H1 (cell line): ENCODE measurements around the gene ODC1. TPM values are rescaled to one million over a fixed set of nuclear protein-coding genes. Genes with fewer than 3 reads are reported as not detected.
A peak's percentile ranks its signal among the peaks of the same experiment; 100 is the strongest.

Source experiments
- CTCF ChIA-PET: fragments of 300-600 bp; sonication (Branson Sonifier 250); formaldehyde crosslinking; loops from one replicate; lab custom pipeline; 2021; ENCODE audit not compliant: partially characterized antibody; lab: Charles Lee
- POLR2A ChIA-PET: fragments of 300-600 bp; sonication (Branson Sonifier 250); formaldehyde crosslinking; loops from one replicate; lab custom pipeline; 2021; ENCODE audit warnings: inconsistent platforms; ENCODE audit not compliant: partially characterized antibody; lab: Charles Lee
- DNase-seq, 2 experiments: peaks; one replicate each; pipeline versions ENCODE4 v3.0.0 to v3.0.0-alpha.2; 2010 to 2022; ENCODE audit warnings: low spot score in 2 of 2, low read depth in 1 of 2, mixed read lengths in 1 of 2
- FAIRE-seq: peaks from 2 replicates; lab custom pipeline; 2011; peaks lifted over from hg19 to GRCh38; lab: Jason Lieb, UNC
- H2AFZ ChIP-seq: 2 replicates; pipeline ENCODE4 v1.8.1; 2012; ENCODE audit warnings: low read length, inconsistent platforms
- H2AK5ac ChIP-seq: 2 replicates; pipeline ENCODE4 v1.6.1; 2013; ENCODE audit warnings: low read depth, low read length
- H2BK120ac ChIP-seq: replicated peaks from 2 replicates; pipeline ENCODE3; 2013; ENCODE audit warnings: low read depth, low read length, inconsistent platforms
- H2BK12ac ChIP-seq: 2 replicates; pipeline ENCODE4 v1.6.1; 2013; ENCODE audit warnings: low read depth, low read length
- H2BK15ac ChIP-seq: 2 replicates; pipeline ENCODE4 v1.6.1; 2013; ENCODE audit warnings: low read length
- H2BK20ac ChIP-seq: 2 replicates; pipeline ENCODE4 v1.6.1; 2013; ENCODE audit warnings: low read length
- H2BK5ac ChIP-seq: 2 replicates; pipeline ENCODE4 v1.6.1; 2013; ENCODE audit warnings: low read depth, low read length
- H3K14ac ChIP-seq: 2 replicates; pipeline ENCODE4 v1.6.1; 2013; ENCODE audit warnings: inconsistent platforms; ENCODE audit not compliant: insufficient read length
- H3K18ac ChIP-seq: 2 replicates; pipeline ENCODE4 v1.6.1; 2013; ENCODE audit warnings: low read length; ENCODE audit errors: extremely low read depth
- H3K23ac ChIP-seq: 2 replicates; pipeline ENCODE4 v1.6.1; 2013; ENCODE audit warnings: inconsistent platforms; ENCODE audit not compliant: insufficient read length
- H3K23me2 ChIP-seq: 2 replicates; pipeline ENCODE4 v1.6.1; 2013; ENCODE audit warnings: low read depth, low read length
- H3K27ac ChIP-seq: 2 replicates; pipeline ENCODE4 v1.6.1; 2011; ENCODE audit warnings: low read depth, low read length, inconsistent platforms
- H3K27me3 ChIP-seq, 4 experiments: replicated peaks in 1 of 4; 1 replicate in 1 of 4; 2 replicates in 3 of 4; pipeline versions ENCODE4 v1.6.1 to v1.8.1; 2011 to 2013; ENCODE audit warnings: low read length in 3 of 4, mild to moderate bottlenecking in 3 of 4, inconsistent platforms in 2 of 4, mixed read lengths in 2 of 4, moderate library complexity in 1 of 4; ENCODE audit not compliant: control insufficient read depth in 3 of 4, insufficient read depth in 3 of 4; ENCODE audit errors: extremely low read depth in 1 of 4
- H3K36me3 ChIP-seq, 4 experiments: 2 replicates each; pipeline versions ENCODE4 v1.6.1 to v1.8.1; 2011 to 2013; ENCODE audit warnings: mild to moderate bottlenecking in 4 of 4, low read length in 3 of 4, moderate library complexity in 2 of 4, control low read depth in 1 of 4, inconsistent platforms in 1 of 4; ENCODE audit not compliant: insufficient read depth in 4 of 4, control insufficient read depth in 2 of 4
- H3K4ac ChIP-seq: replicated peaks from 2 replicates; pipeline ENCODE3; 2013; ENCODE audit warnings: low read length, low read depth, mixed read lengths, inconsistent platforms; ENCODE audit not compliant: insufficient read length
- H3K4me1 ChIP-seq, 4 experiments: replicated peaks in 1 of 4; 1 replicate in 1 of 4; 2 replicates in 3 of 4; pipeline versions ENCODE4 v1.6.1 to v1.8.1; 2011 to 2013; ENCODE audit warnings: low read length in 3 of 4, inconsistent platforms in 2 of 4, mixed read lengths in 1 of 4; ENCODE audit not compliant: insufficient read depth in 4 of 4, control insufficient read depth in 3 of 4
- H3K4me2 ChIP-seq, 2 experiments: 2 replicates each; pipeline versions ENCODE4 v1.6.1 to v1.8.1; 2011 to 2013; ENCODE audit warnings: low read depth in 2 of 2, low read length in 2 of 2, control low read depth in 1 of 2, inconsistent platforms in 1 of 2, mild to moderate bottlenecking in 1 of 2; ENCODE audit not compliant: insufficient read depth in 1 of 2
- H3K4me3 ChIP-seq, 4 experiments: fragments of 200-600, 300-600 bp in 1 of 4; sonication (generic), shearing (Covaris generic), sonication (Bioruptor Twin) in 1 of 4; 2 replicates each; pipeline versions ENCODE4 v1.5.1 to v1.8.1; 2011 to 2016; ENCODE audit warnings: low read length in 4 of 4, low read depth in 3 of 4, control low read depth in 2 of 4, inconsistent platforms in 2 of 4, mild to moderate bottlenecking in 2 of 4, mixed read lengths in 1 of 4, moderate library complexity in 1 of 4; ENCODE audit not compliant: insufficient read depth in 2 of 4; ENCODE audit errors: extremely low read depth in 1 of 4
- H3K56ac ChIP-seq: replicated peaks from 2 replicates; pipeline ENCODE3; 2013; ENCODE audit warnings: low read depth, mild to moderate bottlenecking, mixed read lengths, low read length, inconsistent platforms; ENCODE audit not compliant: insufficient read length
- H3K79me1 ChIP-seq: 2 replicates; pipeline ENCODE4 v1.6.1; 2013; ENCODE audit warnings: low read depth, low read length, control low read depth
- H3K79me2 ChIP-seq, 2 experiments: 2 replicates each; pipeline versions ENCODE4 v1.6.1 to v1.8.1; 2012 to 2013; ENCODE audit warnings: low read length in 2 of 2, mild to moderate bottlenecking in 2 of 2, inconsistent platforms in 1 of 2; ENCODE audit not compliant: insufficient read depth in 2 of 2, control insufficient read depth in 1 of 2
- H3K9ac ChIP-seq, 4 experiments: replicated peaks in 1 of 4; 1 replicate in 1 of 4; 2 replicates in 3 of 4; pipeline versions ENCODE4 v1.6.1 to v1.8.1; 2011 to 2013; ENCODE audit warnings: low read depth in 3 of 4, low read length in 3 of 4, control low read depth in 2 of 4, mild to moderate bottlenecking in 2 of 4, moderate library complexity in 2 of 4, inconsistent platforms in 1 of 4; ENCODE audit errors: extremely low read depth in 1 of 4
- H3K9me3 ChIP-seq, 2 experiments: 2 replicates each; pipeline versions ENCODE4 v1.6.1 to v1.8.1; 2012 to 2013; ENCODE audit warnings: mild to moderate bottlenecking in 2 of 2, moderate library complexity in 2 of 2, control low read depth in 1 of 2, inconsistent platforms in 1 of 2, low read depth in 1 of 2, low read length in 1 of 2, mixed read lengths in 1 of 2; ENCODE audit not compliant: insufficient read depth in 2 of 2
- H4K20me1 ChIP-seq, 2 experiments: replicated peaks in 1 of 2; 2 replicates each; pipeline versions ENCODE3 to v1.8.1; 2011 to 2013; ENCODE audit warnings: inconsistent platforms in 2 of 2, low read length in 2 of 2, mild to moderate bottlenecking in 1 of 2; ENCODE audit not compliant: insufficient read depth in 2 of 2, control insufficient read depth in 1 of 2
- H4K5ac ChIP-seq: 2 replicates; pipeline ENCODE4 v1.6.1; 2013; ENCODE audit warnings: low read length, low read depth, mixed read lengths, inconsistent platforms; ENCODE audit not compliant: insufficient read length
- H4K8ac ChIP-seq: 2 replicates; pipeline ENCODE4 v1.8.0; 2013; ENCODE audit warnings: mild to moderate bottlenecking, moderate library complexity, low read length, inconsistent platforms; ENCODE audit not compliant: insufficient read depth; ENCODE audit errors: extremely low read depth
- H4K91ac ChIP-seq: replicated peaks from 2 replicates; pipeline ENCODE3; 2013; ENCODE audit warnings: low read length, mixed read lengths, inconsistent platforms; ENCODE audit not compliant: insufficient read length
- RFX5 ChIP-seq: IDR thresholded peaks from 2 replicates; pipeline ENCODE4 v1.6.1; 2011; ENCODE audit warnings: low read depth, low read length, improper control_type of control experiment, borderline replicate concordance
- SUZ12 ChIP-seq: fragments of 200-600 bp; sonication (generic); IDR thresholded peaks from 2 replicates; pipeline ENCODE4 v1.6.1; 2012; ENCODE audit warnings: mild to moderate bottlenecking, inconsistent platforms, low read length, moderate library complexity, mixed read lengths
- TBP ChIP-seq: IDR thresholded peaks from 2 replicates; pipeline ENCODE4 v1.6.1; 2011; ENCODE audit warnings: low read depth, low read length, improper control_type of control experiment
- WGBS, 2 experiments: shearing (Covaris generic) in 1 of 2; methylation state at CpG; one replicate each; pipeline versions ENCODE4 v1.1.6 to v1.1.7; 2013 to 2015; ENCODE audit warnings: low lambda C conversion rate in 2 of 2, mixed read lengths in 2 of 2, inconsistent platforms in 1 of 2, low coverage in 1 of 2, missing lambda C conversion rate in 1 of 2; ENCODE audit not compliant: insufficient replicate concordance in 2 of 2, insufficient coverage in 1 of 2, insufficient read length in 1 of 2; ENCODE audit errors: extremely low coverage in 1 of 2, missing lambda C conversion rate in 1 of 2; 5-methylcytosine and 5-hydroxymethylcytosine counted together
- polyA plus RNA-seq, 7 experiments: library from polyadenylated mRNA; depleted of rRNA in 3 of 7; stranded (reverse) in 5 of 7; unstranded in 2 of 7; fragments of >200 nt in 5 of 7; fragments of 200-250 nt in 2 of 7; gene quantifications; 1 replicate in 5 of 7; 2 replicates in 1 of 7; 4 replicates in 1 of 7; pipeline versions ENCODE4 v1.2.1 to v1.2.3, GENCODE V29; 2011 to 2013; ENCODE audit warnings: missing spikeins in 2 of 7, mixed read lengths in 2 of 7
- total RNA-seq: library from RNA; stranded (reverse); fragmentation: NEBNext Ultra II Directional; extraction: Animal tissue kit (Norgen Biotek cat#: 25700); gene quantifications from 2 replicates; pipeline ENCODE4 v1.2.1, GENCODE V29; 2021

The ODC1 gene
- total and polyA plus RNA-seq, 2 of the 8 experiments (the other 6 are each of a cell fraction or from before 2014, with no cell fraction given): 57.2 to 76.7 TPM

DNA sequence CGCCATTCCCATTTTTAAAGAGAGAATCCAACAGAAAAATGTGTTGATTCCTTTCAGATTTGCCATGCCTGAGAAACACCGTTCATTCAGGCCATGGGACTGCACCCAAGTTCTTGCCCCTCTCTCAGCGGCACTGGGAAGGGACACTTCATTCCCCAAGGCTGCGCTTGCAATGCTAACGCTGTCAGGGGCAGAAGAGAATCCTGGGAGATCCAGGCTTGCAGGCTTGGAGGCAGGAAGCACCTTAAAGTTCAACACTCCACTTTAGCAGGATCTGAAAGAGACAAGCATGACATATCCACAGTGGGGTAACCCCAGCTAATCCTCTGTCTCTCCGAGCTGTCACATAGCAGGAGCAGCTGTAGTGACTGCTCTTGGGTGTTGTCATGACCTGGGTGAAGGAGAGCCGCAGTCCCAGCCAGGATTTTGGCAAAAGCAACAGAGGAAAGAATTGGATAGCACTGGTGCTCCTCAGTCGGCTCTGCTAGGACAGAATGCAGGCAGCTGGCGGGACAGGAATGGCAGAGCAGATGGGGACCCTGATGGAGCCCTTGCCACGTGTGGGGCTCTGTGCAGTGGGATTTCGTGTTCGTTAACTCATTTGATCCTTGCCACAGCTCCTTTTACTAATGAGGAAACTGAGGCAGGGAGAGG, 22.0 kb upstream of the ODC1 start:
- Histone ChIP-seq H2AK5ac (no peak overlapping the region), H2BK20ac (no peak overlapping the region), H3K4me1 (no peaks in the 10 kb centered on the region), H2BK120ac (no peak overlapping the region), H2BK5ac (no peak overlapping the region), H4K5ac (no peak overlapping the region), H4K91ac (no peak overlapping the region), H3K4ac (no peak overlapping the region), H2BK12ac (peak overlapping the region; percentile 60; the same call in 1 of the 2 replicates), H3K14ac (no peak overlapping the region), H3K23me2 (no peaks in the 10 kb centered on the region), H3K4me2 (no peak overlapping the region), H4K8ac (no peak overlapping the region), H3K23ac (no peak overlapping the region), H3K79me1 (no peaks in the 10 kb centered on the region), H3K9me3 (no peaks in the 10 kb centered on the region), H3K4me3 (no peak overlapping the region), H3K9ac (no peak overlapping the region), H3K18ac (no peak overlapping the region), H3K27me3 (0 out of 7 replicates have a peak, but pooled peaks cover 0 to 2% (median 0%) of the 10 kb centered on the region in 4 experiments), H3K79me2 (no peaks in the 10 kb centered on the region), H3K56ac (no peak overlapping the region), H2AFZ (no peak overlapping the region), H3K27ac (no peak overlapping the region), H2BK15ac (no peak overlapping the region), H4K20me1 (no peaks in the 10 kb centered on the region), H3K36me3 (no peaks in the 10 kb centered on the region)
- ChIA-PET CTCF (interaction anchor here (0.9 to 1.4 kb wide), 3 partner anchors 35 to 166 kb away, joined by 3 to 4 read pairs (median 3); no protein-coding TSS in a partner anchor), POLR2A (interaction anchor here (0.6 to 2.0 kb wide), 2 partner anchors 22 to 189 kb away, joined by 4 to 5 read pairs; partner anchors contain the start of gene ODC1)
- 87% methylated on average over 12 of the region's 12 CpGs; no CpG with 5 or more reads in 1 of the 2 experiments for WGBS, 2 experiments
- DNase-seq (no peak), FAIRE-seq (no peak)
- TF ChIP-seq RFX5 (no peak), SUZ12 (no peak), TBP (no peak)
